Left ventricle myocardium inferior (tissue), 1 donor: ENCODE measurements around the gene RBM17. TPM values are rescaled to one million over a fixed set of nuclear protein-coding genes. Genes with fewer than 3 reads are reported as not detected.
A peak's percentile ranks its signal among the peaks of the same experiment; 100 is the strongest.
"Not testable (repeated sequence)": the region's sequence is repeated elsewhere in the genome, so short reads cannot be mapped to it uniquely, and the experiment has no call there.

ENCODE experiments used
- DNase-seq: peaks from one replicate; pipeline ENCODE4 v3.0.0-alpha.2; 2020
- H3K27ac ChIP-seq: fragments of 200-600 bp; replicated peaks from 2 replicates; pipeline ENCODE4 v1.8.0; 2021
- H3K27me3 ChIP-seq: fragments of 200-600 bp; 2 replicates; pipeline ENCODE4 v1.8.0; 2021; ENCODE audit warnings: low read depth
- H3K36me3 ChIP-seq: fragments of 200-600 bp; 2 replicates; pipeline ENCODE4 v1.8.0; 2021
- H3K4me1 ChIP-seq: fragments of 200-600 bp; 2 replicates; pipeline ENCODE4 v1.8.0; 2021
- H3K4me3 ChIP-seq: fragments of 200-600 bp; 2 replicates; pipeline ENCODE4 v1.8.0; 2021; ENCODE audit warnings: mild to moderate bottlenecking, moderate library complexity
- H3K9me3 ChIP-seq: fragments of 200-600 bp; replicated peaks from 2 replicates; pipeline ENCODE4 v1.8.0; 2021
- intact Hi-C: fragments of 100-400 bp; cut with micrococcal nuclease; formaldehyde crosslinking; loops from one replicate; pipeline ENCODE4 v1.11.0; 2022
- microRNA-seq: library from miRNA; unstranded; fragments of <30 nt; microRNA quantifications from one replicate; pipeline ENCODE4 v1.2.0, GENCODE V29; 2020
- total RNA-seq: library from RNA; stranded (reverse); fragmentation: NEBNext Ultra II Directional; extraction: Animal tissue kit (Norgen Biotek cat#: 25700); gene quantifications from one replicate; pipeline ENCODE4 v1.2.1, GENCODE V29; 2021
- TF ChIP-seq, protein P1 (sequence below): fragments of 200-600 bp; IDR thresholded peaks from 2 replicates; pipeline ENCODE4 v1.8.0; 2021; ENCODE audit warnings: antibody characterized with exemption, mild to moderate bottlenecking, borderline replicate concordance
- donor health status: DM: no; HTN: yes; CAD: no; lungs with severe emphysema.

The RBM17 gene
- total RNA-seq, 1 donor from 2014 or later, result 56.1 TPM

DNA sequence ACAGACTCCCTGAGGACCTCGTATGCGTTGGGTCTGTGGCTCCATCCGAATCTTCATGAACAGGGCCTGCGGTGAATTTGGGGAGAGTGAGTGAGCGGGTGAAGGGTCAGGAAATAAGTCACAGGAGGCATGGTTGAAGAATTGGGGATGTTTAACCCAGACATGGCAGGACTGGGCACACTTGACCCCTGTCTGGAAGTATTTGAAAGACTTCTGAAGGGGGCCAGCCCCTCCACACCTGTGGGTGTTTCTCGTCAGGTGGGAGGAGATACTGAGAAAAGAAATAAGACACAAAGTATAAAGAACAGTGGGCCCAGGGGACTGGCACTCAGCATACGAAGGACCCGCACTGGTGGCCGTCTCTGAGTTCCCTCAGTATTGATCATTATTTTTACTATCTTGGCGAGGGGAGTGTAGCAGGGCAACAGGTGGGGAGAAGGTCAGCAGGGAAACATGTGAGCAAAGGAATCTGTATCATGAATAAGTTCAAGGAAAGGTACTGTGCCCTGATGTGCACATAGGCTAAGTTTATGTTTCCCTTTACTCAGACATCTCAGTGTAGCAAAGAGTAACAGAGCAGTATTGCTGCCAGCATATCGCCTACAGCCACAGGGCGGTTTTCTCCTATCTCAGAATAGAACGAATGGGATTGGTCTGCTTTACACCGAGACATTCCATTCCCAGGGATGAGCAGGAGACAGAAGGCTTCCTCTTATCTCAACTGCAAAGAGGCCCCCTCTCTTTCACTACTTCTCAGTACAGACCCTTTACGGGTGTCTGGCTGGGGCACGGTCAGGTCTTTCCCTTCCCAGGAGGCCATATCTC is 75.6 kb downstream of the RBM17 start:
- peaks cover 56% of the 10 kb centered on the region for H3K4me1 ChIP-seq
- DNase-seq, result no peak
- peak overlapping the region; percentile 97 for H3K27ac ChIP-seq
- peak overlapping the region; percentile 85 for H3K4me3 ChIP-seq
- intact Hi-C loops, result no loop called here
- TF ChIP-seq, protein P1, sequence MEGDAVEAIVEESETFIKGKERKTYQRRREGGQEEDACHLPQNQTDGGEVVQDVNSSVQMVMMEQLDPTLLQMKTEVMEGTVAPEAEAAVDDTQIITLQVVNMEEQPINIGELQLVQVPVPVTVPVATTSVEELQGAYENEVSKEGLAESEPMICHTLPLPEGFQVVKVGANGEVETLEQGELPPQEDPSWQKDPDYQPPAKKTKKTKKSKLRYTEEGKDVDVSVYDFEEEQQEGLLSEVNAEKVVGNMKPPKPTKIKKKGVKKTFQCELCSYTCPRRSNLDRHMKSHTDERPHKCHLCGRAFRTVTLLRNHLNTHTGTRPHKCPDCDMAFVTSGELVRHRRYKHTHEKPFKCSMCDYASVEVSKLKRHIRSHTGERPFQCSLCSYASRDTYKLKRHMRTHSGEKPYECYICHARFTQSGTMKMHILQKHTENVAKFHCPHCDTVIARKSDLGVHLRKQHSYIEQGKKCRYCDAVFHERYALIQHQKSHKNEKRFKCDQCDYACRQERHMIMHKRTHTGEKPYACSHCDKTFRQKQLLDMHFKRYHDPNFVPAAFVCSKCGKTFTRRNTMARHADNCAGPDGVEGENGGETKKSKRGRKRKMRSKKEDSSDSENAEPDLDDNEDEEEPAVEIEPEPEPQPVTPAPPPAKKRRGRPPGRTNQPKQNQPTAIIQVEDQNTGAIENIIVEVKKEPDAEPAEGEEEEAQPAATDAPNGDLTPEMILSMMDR, result no peak
- no peaks in the 10 kb centered on the region for H3K27me3 ChIP-seq
- H3K9me3 ChIP-seq, result no peaks in the 10 kb centered on the region
- peaks cover 9% of the 10 kb centered on the region for H3K36me3 ChIP-seq

DNA sequence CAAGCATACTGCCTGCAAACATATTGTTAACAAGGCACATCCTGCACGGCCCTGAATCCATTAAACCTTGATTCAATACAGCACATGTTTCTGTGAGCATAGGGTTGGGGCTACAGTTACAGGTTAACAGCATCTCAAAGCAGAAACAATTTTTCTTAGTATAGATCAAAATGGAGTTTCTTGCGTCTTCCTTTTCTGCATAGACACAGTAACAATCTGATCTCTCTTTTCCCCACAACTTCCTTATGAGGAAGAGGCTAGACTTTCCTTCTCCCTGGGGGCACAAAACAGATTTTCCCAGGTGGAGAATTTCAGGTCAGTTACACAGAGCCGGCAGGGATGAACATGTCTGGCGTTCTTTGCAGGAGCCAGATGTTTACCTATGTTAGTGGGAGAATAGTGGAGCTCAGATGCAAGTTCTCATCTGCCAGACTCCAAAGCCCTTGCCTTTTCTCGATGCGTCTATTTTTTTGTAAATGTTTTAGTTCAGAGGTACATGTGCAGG is 76.4 kb downstream of the RBM17 start:
- no peaks in the 10 kb centered on the region for H3K27me3 ChIP-seq
- H3K27ac ChIP-seq, result peak overlapping the region; percentile 97
- no peaks in the 10 kb centered on the region for H3K9me3 ChIP-seq
- peak overlapping the region; percentile 85 for H3K4me3 ChIP-seq
- TF ChIP-seq, protein P1, result no peak
- DNase-seq, result no peak
- intact Hi-C loops, result no loop called here
- peaks cover 63% of the 10 kb centered on the region for H3K4me1 ChIP-seq
- H3K36me3 ChIP-seq, result peaks cover 9% of the 10 kb centered on the region

DNA sequence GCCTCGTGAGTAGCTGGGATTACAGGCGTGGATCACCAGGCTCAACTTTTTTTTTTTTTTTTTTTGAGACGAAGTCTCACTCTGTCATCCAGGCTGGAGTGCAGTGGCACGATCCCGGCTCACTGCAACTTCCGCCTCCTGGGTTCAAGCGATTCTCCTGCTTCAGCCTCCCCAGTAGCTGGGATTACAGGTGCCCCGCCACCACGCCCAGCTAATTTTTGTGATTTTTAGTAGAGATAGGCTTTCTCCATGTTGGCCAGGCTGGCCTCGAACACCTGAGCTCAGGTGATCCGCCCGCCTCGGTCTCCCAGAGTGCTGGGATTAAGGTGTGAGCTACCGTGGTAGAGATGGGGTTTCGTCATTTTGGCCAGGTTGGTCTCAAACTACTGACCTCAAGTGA is 77.1 kb downstream of the RBM17 start:
- H3K27me3 ChIP-seq, DNase-seq, H3K36me3 ChIP-seq, intact Hi-C loops, H3K4me3 ChIP-seq, H3K9me3 ChIP-seq: not testable (repeated sequence)
- peaks cover 70% of the 10 kb centered on the region for H3K4me1 ChIP-seq
- peak overlapping the region; percentile 34 for H3K27ac ChIP-seq

Small RNA genes within 50 kb of the gene (microRNA-seq; reads per million reads assigned to microRNA genes)
- not detected for gene MIR3155A
- gene MIR3155B, result not detected

Other genes with a start within 250 kb of the RBM17 start
- gene ANKRD16, start 199.1 kb upstream of the RBM17 start, total RNA-seq, result 2.3 TPM
- 75.5 TPM for gene FBH1, start 198.8 kb upstream of the RBM17 start, total RNA-seq
- gene IL15RA, start 111.5 kb upstream of the RBM17 start, total RNA-seq, result 6.0 TPM
- gene IL2RA, start 26.7 kb upstream of the RBM17 start, total RNA-seq, result 2.3 TPM
- 14.1 TPM for gene PFKFB3, start 113.9 kb downstream of the RBM17 start, total RNA-seq